Measurements from ENCODE around the gene KRT76.

Gene KRT76

DNA sequence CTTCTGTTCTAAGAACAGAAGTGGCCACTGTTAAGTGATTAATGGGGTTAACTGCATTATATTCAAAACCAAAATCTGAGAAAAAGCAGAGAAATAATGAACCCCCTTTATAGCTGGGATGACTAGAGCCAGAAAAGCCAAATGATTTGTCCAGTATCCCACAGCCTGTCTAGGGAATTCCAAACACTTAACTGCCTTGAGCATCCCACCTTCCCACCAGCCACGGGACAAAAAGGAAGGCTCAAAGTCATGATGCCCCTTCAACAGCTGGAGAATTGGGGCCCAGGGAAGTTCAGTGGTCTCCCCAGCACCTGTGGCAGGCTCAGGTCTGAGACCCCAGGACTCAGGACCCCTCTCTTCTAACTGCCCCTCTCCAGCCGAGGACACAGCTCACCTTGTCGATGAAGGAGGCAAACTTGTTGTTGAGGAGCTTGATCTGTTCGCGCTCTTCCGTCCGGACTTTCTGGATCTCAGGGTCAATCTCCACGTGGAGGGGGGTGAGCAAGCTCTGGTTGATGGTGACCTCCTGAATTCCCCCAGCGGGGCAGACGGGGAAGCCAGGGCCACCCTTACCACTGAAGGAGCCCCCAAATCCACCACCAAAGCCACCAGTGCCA lies 36.2 kb upstream of the KRT76 start:
- no peak for DNase-seq (ENCODE audit: low read depth in 2 of 2)

DNA sequence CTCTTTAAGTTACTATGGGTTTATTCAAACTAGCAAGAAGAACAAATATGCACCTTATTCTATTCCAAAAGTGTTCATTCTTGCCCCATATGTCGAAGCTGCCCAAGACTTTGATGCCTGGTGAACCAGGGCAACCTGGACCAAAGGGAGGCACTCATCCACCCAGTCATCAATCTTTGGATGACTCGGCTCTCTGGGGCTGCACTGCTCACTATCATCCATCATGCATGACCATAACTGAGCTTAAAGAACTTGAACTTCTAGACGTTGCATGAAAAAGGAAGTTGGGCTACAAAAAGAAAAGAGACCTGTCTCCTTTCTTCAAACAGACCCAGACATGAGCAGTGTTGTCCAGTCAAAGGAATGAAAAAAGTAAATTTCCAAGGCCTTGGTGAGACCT lies 35.6 kb upstream of the KRT76 start:
- no peak for DNase-seq (ENCODE audit: low read depth in 2 of 2)

DNA sequence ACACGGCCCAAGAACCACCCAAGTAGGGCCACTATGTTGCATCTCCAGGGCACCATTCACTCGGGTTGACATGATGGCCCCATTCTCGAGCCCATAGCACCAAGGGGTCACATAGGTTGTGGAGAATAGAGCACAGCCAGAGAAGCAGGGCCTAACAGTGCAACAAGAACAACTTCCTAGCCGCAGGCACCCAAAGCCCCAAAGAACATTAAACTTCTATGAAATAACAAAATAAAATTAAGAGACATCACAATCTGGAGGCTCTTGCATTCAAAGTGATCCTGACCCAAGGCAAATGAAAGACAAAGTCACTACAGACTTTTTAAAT lies 34.9 kb upstream of the KRT76 start:
- no peak for DNase-seq (ENCODE audit: low read depth in 2 of 2)

DNA sequence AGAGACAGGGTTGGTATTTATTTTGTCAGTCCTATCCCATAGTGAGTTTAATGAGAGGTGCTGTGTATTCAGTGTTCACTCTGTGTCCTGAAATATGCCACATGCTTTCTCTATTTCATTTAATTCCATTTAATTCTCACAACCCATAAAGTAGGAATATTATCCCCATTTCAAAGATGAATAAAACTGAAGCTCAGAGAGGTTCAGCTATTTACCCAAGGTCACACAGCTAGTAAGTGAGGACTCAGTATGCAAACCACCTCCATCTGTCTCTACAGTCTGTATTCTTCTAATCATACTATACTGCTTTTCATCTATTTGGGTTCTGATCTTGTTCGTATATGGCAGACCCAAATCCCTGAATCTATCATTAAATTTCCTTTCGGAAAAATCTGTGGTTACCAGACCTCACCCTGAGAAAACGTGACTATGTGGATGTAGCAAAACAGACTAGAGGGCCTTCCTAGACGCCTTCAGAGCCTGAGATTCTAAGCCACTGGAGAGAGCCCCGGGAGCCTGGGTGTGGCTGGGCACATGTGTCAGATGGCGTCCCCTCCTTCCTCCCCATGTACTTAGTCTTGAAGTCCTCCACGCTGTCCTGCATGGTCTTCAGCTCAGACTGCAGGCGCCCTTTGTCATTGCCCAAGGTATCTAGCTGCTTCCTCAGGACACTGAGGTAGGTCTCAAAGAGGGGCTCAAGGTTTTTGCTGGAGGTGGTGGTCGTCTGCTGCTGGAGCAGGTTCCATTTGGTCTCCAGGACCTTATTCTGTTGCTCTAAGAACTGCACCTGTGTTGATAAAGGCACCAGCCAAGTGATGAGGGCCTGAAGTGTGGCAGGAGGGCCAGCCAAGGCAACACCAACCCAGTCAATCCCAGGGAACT lies 34.3 kb upstream of the KRT76 start:
- no peak for DNase-seq (ENCODE audit: low read depth in 2 of 2)

DNA sequence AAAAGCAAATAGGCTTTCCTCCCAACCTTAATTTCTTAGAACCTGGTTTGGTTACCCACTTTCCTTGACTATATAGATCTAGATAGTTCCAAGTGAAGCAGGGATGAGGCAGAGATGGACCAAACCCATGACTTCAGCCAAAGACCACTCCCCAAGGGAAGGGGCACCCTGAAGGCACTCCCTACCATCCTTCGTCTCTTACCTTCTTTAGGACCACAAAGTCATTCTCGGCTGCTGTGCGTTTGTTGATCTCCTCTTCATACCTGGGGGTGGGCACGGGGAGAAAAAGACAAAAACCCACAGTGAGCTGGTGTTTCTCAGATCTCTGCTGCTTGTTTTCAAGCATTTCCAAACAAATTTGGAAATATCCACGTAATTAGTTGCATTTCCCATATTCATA lies 33.4 kb upstream of the KRT76 start:
- no peak for DNase-seq (ENCODE audit: low read depth in 2 of 2)

DNA sequence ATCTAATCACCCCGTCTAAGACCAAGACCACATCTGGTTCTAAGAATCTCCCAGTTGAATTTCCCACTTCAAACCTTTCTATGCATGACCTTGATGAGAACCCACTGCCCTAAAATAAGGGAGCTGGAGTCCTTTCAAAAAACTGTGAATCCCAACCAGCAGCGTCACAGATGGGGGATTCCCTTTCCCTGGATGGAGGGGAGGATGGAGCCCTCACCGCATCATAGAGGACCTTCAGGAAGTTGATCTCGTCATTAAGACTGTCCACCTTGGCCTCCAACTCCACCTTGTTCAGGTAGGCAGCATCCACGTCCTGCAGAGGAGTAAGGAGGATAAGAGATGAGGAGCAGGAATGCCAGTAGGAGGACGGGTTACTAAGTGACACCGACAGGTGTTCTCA lies 32.0 kb upstream of the KRT76 start:
- no peak for DNase-seq (ENCODE audit: low read depth in 2 of 2)

DNA sequence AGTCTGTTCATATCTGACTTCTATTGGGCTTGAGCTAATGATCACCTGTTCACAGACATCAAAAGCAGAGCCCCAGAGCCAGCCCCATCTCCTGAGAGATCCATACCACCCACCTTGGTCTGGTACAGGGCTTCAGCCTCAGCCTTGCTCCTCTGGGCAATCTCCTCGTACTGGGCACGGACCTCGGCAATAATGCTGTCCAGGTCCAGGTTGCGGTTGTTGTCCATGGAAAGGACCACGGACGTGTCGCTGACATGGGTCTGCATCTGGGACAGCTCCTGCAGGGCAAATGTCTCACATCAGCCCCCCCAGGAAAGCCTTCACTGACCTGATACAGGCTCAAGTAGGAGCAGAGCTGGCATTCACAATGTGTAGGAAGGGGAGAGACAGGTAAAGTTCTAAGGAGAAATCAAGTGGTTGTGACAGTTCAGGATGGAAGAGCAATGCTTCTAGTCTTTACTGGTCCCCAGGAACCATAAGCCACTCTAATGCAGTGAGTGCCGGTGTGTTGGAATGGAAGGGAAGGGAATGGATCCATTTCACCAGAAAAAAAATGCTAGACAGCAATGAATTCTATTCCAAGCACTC lies 31.5 kb upstream of the KRT76 start:
- DNase-seq (ENCODE audit: low read depth in 2 of 2), result no peak

DNA sequence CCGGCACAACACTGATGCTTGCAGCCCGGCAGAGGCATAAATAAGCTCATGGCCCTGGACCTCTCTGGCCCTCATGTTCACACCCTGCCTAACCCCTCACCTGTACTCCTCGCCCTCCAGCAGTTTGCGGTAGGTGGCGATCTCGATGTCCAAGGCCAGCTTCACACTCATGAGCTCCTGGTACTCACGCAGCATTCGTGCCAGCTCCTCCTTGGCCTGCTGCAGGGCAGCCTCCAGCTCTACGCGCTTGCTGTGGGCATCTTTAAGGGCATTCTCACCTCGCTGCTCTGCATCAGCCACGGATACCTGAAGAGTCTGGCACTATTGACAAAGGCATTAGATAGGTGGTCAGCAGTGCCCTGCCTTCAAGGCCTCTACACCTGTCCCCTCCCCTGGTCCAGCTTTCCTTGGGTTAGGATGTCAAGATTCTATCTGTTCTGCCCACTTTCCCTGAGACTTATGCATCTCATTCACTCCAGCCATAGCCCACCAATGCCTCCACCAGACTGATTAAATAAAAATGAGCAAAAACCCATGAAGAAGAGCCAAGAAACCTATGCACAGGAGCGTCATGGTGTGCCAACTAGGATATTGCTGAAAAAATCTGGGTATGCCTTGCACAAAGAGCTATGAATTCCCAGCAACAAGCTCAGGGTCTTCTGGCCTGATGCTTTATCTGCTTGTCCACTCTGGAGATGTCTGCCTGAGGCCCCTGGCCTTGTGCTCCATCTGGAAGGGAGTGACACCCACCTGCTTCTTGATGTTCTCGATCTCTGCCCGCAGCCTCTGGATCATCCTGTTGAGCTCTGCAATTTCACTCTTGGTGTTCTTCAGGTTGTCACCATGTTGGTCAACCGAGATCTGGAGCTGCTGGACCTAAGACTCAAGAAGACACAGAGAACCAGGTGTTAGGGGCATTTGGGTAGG lies 30.7 kb upstream of the KRT76 start:
- no peak for DNase-seq (ENCODE audit: low read depth in 2 of 2)

DNA sequence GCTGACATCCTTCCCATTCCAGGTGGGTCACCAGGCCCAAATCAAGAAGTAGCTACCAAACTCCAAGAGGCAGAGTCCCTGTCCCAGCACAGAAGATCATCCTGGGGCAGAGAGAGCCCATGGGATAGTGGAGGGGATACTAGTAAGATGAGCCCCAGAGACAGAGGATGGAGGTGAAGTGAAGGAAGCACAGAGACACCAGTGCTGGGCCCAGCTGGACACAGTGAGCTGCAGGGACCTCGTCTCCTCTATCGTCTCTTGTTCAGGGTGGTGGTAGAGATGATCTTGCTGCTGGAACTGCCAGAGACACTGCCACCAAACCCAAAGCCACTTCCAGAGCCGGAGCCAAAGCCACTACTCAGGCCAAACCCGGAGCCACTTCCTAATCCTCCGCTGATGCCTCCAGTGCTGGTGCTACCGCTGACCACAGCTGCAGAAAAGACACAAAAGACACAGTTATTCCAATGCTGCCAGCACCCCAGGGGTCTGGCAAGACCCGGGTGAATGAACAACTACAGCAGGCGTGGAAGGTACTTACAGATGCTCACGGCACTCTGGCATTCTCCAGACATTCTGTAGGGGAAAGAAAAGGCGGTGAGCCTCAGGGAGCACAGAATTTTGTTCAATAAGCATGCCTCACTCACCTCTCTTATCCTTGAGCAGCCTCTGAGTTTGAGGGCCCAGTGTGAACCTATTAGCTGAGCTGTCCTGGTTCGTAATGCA lies 29.8 kb upstream of the KRT76 start:
- DNase-seq (ENCODE audit: low read depth in 2 of 2), result no peak

DNA sequence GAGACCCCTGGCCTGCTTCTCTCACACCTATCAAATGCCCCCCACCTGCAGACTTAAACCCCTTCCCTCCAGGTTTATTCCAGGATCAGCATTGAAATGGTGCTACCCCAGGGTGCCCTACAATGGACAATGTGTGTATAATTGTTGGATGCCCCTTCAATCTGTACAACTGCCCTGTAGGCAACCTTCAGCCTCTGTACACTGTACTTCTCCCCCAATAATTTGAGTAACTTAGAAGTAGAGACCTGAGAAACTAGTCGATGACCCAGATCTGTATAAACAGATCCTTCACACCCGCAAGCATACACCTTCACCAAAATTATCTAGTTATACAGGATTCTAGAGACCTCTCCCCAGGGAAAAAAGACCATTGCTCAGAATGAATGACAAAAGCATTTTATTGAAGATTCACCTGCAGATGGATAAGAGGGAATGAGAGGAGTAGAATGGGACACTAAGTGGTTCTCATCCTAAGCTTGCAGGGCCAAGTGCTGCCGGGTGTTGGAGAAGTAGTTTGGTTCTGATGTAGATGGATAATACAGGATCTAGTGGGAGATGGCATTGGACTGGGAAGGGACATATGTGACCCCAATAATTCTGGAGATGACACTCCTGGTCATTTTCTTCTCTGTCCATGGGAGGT lies 29.1 kb upstream of the KRT76 start:
- DNase-seq (ENCODE audit: low read depth in 2 of 2), result no peak

DNA sequence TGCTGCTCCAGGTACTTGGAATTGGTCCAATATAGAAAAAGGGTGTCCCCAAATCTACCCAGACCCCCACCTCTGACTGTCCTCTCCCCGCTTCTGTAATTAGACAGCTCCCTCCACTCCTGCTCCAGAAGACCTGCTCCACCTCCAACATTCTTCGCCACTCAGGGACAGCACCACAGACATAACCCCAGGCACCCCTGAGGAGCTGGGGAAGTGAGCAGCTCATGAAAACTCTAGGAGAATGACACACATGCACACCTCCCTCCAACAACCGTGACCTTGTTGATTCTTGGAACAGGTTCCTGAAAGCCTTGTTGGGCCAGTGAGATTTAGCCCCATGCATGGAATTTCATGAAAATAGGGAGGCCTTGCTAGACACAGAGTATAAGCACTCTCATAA lies 28.6 kb upstream of the KRT76 start:
- no peak for DNase-seq (ENCODE audit: low read depth in 2 of 2)

DNA sequence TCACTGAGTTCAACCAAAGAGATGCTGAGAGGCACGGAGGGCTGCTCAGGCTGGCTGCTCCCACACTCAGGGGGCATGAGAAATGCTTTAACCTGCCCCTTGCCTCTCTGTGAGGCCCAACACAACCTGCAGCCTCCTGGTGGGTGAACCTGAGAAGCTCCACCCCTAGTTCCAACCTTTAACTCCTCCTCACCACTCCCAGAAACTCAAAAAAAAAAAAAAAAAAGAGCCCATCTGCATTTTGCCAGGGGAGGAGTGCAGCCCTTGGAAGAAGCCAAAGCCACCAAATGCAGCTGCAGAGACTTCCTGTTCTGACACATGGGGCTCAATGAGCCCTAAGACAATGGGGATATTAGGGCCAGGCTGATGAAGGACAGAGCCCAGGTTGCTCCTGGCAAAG lies 27.9 kb upstream of the KRT76 start:
- no peak for DNase-seq (ENCODE audit: low read depth in 2 of 2)

DNA sequence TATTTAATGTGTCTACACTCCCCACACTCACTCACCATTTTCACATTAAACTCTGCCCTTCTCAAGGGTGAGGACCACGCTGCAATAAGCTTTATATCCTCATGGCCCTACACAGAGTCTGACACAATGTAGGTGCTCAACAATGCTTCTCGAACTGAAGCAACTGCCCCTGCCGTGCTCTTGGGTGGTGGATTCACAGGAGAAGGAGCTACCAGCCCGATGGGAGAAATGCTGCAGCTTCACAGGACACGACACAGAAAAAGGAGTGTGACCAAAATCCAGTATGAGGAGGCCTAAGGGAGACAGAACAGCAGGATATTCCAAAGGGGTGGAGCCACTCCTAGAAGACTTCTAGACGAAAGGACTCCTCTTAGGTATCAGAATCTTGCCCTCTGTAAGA lies 25.3 kb upstream of the KRT76 start:
- DNase-seq (ENCODE audit: low read depth in 2 of 2), result no peak

DNA sequence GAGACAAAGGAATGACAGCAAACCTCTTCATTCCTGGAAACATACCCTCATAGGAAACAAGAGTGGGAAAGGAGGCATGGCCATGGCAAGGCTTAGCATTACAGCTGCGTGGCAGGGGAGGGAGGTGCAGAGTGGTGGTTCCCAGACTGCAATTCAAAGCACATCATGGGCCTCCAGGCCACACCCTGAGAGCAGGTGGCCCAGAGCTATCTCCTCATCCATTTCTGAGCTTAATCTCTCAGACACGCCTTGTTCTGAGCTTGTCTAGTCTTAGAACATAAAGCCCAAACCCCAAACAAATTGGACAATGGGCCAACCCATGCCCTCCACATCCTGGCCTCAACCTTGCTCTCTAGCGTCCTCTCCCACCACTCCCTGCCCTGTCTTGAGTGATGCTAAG lies 24.6 kb upstream of the KRT76 start:
- no peak for DNase-seq (ENCODE audit: low read depth in 2 of 2)

DNA sequence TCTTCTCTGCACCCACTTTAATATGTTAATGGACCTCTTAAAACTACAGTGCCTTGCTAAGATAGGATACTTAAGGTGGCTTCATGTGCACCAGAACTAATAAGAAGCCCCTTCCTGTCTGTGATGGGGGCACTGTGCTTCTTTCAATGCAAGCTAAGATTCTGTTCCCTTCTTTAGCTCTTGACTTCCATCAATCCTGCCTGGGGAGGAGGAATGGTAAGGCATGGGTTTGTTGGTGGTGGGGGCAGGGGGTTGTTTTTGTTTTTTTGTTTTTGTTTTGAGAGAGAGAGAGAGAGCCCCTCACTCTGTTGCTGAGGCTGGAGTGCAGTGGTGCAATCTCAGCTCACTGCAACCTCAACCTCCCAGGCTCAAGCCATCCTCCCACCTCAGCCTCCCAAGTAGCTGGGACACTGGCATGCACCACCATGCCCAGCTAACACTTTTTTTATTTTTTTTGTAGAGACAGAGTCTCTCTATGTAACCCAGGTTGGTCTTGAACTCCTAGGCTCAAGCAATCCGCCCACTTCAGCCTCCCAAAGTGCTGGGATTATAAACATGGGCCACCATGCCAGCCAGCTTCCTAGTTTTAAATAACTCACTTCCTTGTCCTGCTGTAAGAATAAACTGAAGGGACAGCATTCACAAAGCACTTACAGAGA lies 23.2 kb upstream of the KRT76 start:
- no peak for DNase-seq (ENCODE audit: low read depth in 2 of 2)

DNA sequence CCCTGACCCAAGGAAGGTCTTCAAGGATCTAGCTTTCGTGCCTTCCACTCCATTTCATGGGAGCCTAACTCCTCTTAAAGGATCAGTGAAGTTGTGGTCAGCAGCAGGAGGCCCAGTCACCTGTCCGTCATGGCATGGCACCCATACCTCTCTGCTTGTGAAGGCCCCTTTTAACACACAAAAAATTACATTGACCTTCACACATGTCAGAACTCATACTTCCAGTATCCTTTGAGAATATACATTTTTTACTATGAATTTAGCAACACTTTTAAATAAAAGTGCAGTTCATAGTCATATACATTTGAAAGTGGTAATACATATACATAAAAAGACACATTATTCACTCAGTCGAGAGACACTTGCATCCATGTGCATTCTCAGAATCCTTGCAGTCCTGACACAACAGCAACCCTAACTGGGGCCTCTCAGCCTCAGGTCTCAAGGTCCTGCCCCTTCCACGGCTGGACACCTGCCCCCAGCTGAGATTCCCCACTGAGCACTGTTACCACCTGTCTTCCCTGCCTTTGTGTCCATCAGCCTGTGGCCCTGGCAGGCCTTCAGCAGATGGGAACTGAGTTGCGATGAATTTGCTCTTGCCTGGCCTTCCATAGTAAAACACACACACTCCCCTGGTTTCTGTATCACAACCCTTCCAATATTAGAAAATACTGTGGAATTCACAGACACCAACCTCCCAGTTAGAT lies 22.5 kb upstream of the KRT76 start:
- no peak for DNase-seq (ENCODE audit: low read depth in 2 of 2)

DNA sequence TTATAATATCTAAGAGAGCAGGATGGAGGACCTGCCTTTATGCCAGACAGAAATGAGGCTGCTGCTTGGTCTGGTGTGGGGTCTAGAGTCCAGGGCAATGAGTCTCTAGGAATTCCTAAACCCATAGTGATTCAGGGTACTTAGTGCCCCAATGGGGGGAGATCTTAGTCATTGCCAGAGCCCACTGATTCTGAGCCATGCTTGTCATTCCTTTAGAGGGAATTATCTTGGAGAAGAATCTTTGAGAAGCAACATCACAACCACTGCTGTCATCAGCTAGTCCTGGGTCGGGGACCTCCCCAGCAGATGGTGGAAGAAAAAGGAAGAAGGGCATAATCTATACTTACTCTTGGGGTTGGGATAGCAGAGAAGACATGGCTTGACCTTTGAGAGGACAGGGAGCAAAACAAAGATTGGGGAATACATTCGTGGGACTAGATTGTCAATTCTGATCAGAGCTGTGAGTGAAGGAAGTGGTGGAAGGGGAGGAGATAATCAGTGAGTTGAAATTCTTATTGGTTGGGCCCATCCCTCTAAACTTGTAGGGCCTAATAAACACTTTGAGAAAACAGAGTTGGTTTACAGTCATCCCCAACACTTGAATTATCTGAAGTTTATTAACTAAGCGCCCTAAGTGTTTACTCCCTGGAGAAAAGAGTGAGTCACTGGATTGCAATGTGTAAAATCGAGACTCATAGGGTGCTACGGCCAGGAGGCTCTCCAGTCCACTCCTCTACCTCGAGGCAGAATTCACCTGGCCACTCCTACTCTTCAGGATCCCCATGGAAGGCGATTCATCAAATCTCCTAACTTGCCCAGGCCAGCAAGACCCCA lies 21.7 kb upstream of the KRT76 start:
- no peak for DNase-seq (ENCODE audit: low read depth in 2 of 2)

DNA sequence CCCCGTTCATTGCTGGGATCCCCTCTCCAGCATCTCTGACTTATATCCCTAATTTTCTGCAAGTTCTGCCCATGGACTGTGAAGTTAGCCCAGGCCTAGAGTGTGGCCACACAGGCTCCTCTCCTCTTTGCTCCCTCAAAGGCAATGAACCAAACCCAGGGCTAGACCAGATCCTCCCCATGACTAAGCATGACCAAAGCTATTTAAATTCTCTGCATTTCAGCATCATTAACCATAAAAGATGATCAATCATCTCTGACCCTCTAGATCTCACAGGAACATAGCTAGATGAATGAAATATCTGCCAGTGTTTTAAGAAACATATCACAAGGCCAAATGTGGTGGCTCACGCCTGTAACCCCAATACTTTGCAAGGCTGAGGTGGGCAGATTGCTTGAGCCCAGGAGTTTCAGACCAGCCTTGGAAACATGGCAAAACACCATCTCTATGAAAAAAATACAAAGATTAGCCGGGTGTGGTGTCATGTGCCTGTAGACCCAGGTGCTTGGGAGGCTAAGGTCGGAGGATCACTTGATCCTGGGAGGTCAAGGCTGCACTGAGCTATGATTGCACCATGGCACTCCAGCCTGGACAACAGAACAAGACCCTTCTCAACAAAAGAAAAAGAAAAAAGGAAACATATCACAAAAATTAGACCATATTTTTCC lies 21.0 kb upstream of the KRT76 start:
- DNase-seq (ENCODE audit: low read depth in 2 of 2), result no peak

DNA sequence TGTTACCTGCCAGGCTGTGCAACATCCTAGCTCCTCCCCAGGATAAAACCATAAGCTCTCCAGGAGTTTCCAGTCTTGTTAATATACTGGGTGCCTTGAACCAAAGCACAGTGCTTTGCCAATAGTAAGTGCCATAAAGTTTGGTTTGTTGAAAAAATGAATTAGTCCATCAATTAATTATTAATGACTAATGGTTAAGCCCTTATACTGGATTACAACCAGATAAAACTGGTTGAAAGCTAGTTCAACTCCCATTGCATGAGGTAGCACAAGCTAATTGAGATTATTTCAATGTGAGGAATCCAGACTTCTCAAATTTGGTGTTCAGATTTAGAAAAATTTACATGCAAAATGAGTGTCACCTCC lies 20.4 kb upstream of the KRT76 start:
- no peak for DNase-seq (ENCODE audit: low read depth in 2 of 2)

Measured in fibroblast of skin of left quadriceps (primary cell).